ENCODE results near the gene DNAJC17.

- TF ChIP-seq CTCF (conservative IDR thresholded peaks at IDR 0.05; ENCODE audit: low read depth, low read length) (no peak), EZH2 (IDR thresholded peaks at IDR 0.05; ENCODE audit: borderline replicate concordance, low read depth, low read length, poor library complexity, severe bottlenecking) (no peak)
These were observed 52.1 kb downstream of the DNAJC17 start, which contains the start of gene RMDN3 for GRCh38 chr15:40754883-40755811.

Measured in A673 (cell line).